Heart right ventricle (tissue), 16 donors: Measurements from ENCODE around the gene CBX1. TPM values are rescaled to one million over a fixed set of nuclear protein-coding genes. Genes with fewer than 3 reads are reported as not detected.

Experiments used
- ATAC-seq, 8 donors: fragments of 200-7000 bp; cut with Tn5 transposase; one replicate each; pipeline ENCODE4 v1.9.1; 2020; ENCODE audit warnings: mild to moderate bottlenecking in 8 of 8, moderate library complexity in 8 of 8, moderate number of reproducible peaks in 1 of 8
- DNase-seq, 2 donors: peaks; one replicate each; pipeline ENCODE4 v3.0.0-alpha.2; 2020
- H3K27ac ChIP-seq, 10 donors: fragments of 200-600 bp; sonication (generic) in 2 of 10; one replicate each; pipeline versions ENCODE4 v1.5.0 to v1.8.0; 2020 to 2022; ENCODE audit warnings: mild to moderate bottlenecking in 3 of 10
- H3K27me3 ChIP-seq, 7 donors: fragments of 200-600 bp; one replicate each; pipeline ENCODE4 v1.8.0; 2021 to 2022; ENCODE audit warnings: mild to moderate bottlenecking in 2 of 7
- H3K36me3 ChIP-seq, 9 donors: fragments of 200-600 bp; sonication (generic) in 1 of 9; one replicate each; pipeline versions ENCODE4 v1.5.0 to v1.8.0; 2020 to 2022; ENCODE audit warnings: mild to moderate bottlenecking in 2 of 9
- H3K4me1 ChIP-seq, 9 donors: fragments of 200-600 bp; sonication (generic) in 1 of 9; one replicate each; pipeline versions ENCODE4 v1.5.0 to v1.8.0; 2020 to 2022; ENCODE audit warnings: mild to moderate bottlenecking in 4 of 9
- H3K4me3 ChIP-seq, 10 donors: fragments of 200-600 bp; sonication (generic) in 2 of 10; one replicate each; pipeline versions ENCODE4 v1.5.0 to v1.8.0; 2020 to 2022; ENCODE audit warnings: mild to moderate bottlenecking in 7 of 10, moderate library complexity in 2 of 10
- H3K9me3 ChIP-seq, 11 donors: fragments of 200-600 bp in 10 of 11; sonication (generic) in 2 of 11; one replicate each; pipeline versions ENCODE4 v1.5.0 to v1.8.0; 2013 to 2022; ENCODE audit warnings: mild to moderate bottlenecking in 2 of 11, control low read depth in 1 of 11, moderate library complexity in 1 of 11
- WGBS, 2 donors: extraction: QIAGEN DNeasy Blood & Tissue Kit; methylation state at CpG; one replicate each; pipeline ENCODE4 v1.1.7; 2013; ENCODE audit warnings: inconsistent platforms in 1 of 2; 5-methylcytosine and 5-hydroxymethylcytosine counted together
- intact Hi-C, 10 donors: fragments of 100-400 bp; cut with DNase I; formaldehyde crosslinking; loops; one replicate each; pipeline versions ENCODE4 v1.11.1 to v1.14.2; 2022
- polyA plus RNA-seq, 2 donors: library from polyadenylated mRNA; stranded (reverse); fragments of 200-250 nt; gene quantifications; one replicate each; pipeline ENCODE4 v1.2.3, GENCODE V29; 2013
- total RNA-seq, 10 donors: library from RNA; stranded (reverse); fragmentation: NEBNext Ultra II Directional in 3 of 10; extraction: Animal tissue kit (Norgen Biotek cat#: 25700) in 3 of 10; gene quantifications; one replicate each; pipeline versions ENCODE4 v1.2.1 to v1.2.4, GENCODE V29; 2021 to 2023
- TF ChIP-seq, protein P1 (sequence below), 9 donors: fragments of 200-600 bp; sonication (generic) in 2 of 9; IDR thresholded peaks; one replicate each; pipeline versions ENCODE4 v1.5.0 to v1.8.0; 2021 to 2022; ENCODE audit warnings: antibody characterized with exemption in 9 of 9, mild to moderate bottlenecking in 5 of 9, moderate library complexity in 1 of 9
- donor health status: Arrhythmogenic right ventricular cardiomyopathy.
- donor health status: ischemic (EF 13 %, LVEDD 7.1; RV severe dilation, severe dysfunction).
- donor health status: healthy with polysubstance abuse.
- donor health status: DM: no; HTN: yes; CAD: no.
- donor health status: DM: no; HTN: no; CAD: no.
- donor health status: ischemic (EF 25% LVEDD 6.9; RV normal size, moderate dysfunction).
- donor health status: ischemic (EF 25% LVEDD 5.7; RV mildly dilated, moderate dysfunction).
- donor health status: healthy.
- donor health status: DM: yes; HTN: yes; CAD: no.
- donor health status: Ischemic cardiomyopathy.
- donor health status: ischemic (EF 35%, LVEDD 5.7; RV mildly dilated, moderate dysfunction).
- donor health status: nonischemic (EF 11% LVEDD 7.7; RV severe dilation, severe dysfunction).
- donor health status: DM: yes; HTN: yes; CAD: no.
- donor health status: PGD.
- donor health status: ischemic (EF 29% LVEDD 5.4; RV normal size, mild dysfunction).
- donor health status: nonischemic (EF 23%, LVEDD 6.1; RV moderate dilation, normal function).

The CBX1 gene
- total and polyA plus RNA-seq, 12 donors = 19.8 to 40.8 (median 35.9) TPM

DNA sequence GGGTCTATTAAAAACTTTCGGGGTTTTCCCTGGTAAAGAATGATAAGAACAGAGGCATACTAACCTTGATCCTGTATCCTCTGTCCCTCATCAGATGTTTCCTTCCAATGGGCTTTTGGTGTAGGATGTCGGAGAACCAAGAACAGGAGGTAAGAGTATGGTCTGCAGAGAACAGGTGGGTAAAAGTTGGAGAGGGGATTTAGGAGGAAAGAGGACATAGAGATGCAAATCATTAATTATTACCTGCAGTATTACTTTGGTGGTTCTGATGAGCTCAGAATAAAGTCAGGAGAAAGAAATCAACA lies 10.6 kb upstream of the CBX1 start:
- WGBS, 2 donors = 69 to 77% methylated on average over 2 of the region's 2 CpGs
- peaks cover 0 to 51% (median 9%) of the 10 kb centered on the region in 9 donors for H3K36me3 ChIP-seq
- H3K27ac ChIP-seq = peak overlapping the region in 1 of 10 donors; percentile 87
- H3K4me3 ChIP-seq = no peak overlapping the region
- DNase-seq (no peak), ATAC-seq (no peak)
- intact Hi-C loops = no loop called here
- H3K27me3 ChIP-seq = no peaks in the 10 kb centered on the region
- TF ChIP-seq, protein P1, sequence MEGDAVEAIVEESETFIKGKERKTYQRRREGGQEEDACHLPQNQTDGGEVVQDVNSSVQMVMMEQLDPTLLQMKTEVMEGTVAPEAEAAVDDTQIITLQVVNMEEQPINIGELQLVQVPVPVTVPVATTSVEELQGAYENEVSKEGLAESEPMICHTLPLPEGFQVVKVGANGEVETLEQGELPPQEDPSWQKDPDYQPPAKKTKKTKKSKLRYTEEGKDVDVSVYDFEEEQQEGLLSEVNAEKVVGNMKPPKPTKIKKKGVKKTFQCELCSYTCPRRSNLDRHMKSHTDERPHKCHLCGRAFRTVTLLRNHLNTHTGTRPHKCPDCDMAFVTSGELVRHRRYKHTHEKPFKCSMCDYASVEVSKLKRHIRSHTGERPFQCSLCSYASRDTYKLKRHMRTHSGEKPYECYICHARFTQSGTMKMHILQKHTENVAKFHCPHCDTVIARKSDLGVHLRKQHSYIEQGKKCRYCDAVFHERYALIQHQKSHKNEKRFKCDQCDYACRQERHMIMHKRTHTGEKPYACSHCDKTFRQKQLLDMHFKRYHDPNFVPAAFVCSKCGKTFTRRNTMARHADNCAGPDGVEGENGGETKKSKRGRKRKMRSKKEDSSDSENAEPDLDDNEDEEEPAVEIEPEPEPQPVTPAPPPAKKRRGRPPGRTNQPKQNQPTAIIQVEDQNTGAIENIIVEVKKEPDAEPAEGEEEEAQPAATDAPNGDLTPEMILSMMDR (IDR thresholded peaks at IDR 0.05) = no peak
- no peaks in the 10 kb centered on the region for H3K9me3 ChIP-seq
- H3K4me1 ChIP-seq = peaks cover 0 to 61% (median 30%) of the 10 kb centered on the region in 9 donors

DNA sequence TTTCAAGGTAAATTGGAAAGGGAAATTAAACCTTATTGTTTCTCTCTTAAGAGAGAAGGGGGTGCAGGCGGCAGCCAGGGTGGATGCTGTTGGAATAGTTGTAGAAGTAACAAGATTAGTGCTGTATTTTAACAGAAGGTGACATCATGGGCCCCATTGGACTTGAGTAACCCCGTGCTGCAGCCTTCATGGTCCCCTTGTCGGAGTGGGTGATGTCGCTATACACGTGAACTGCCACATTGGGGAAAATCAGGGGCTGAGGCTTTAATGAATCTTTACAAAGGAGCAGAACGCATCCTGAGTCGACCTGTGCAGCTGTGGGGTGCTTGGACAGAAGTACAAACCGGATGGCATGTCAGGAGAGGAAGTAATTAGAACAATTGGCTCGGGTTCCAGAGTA lies 9.5 kb upstream of the CBX1 start:
- ATAC-seq (no peak), DNase-seq (no peak)
- Histone ChIP-seq H3K27me3 (no peaks in the 10 kb centered on the region), H3K27ac (peak overlapping the region in 2 of 10 donors; percentile 41 to 45), H3K4me3 (peak overlapping the region in 1 of 10 donors; percentile 7), H3K4me1 (peaks cover 0 to 70% (median 30%) of the 10 kb centered on the region in 9 donors), H3K9me3 (no peaks in the 10 kb centered on the region), H3K36me3 (peaks cover 0 to 39% (median 9%) of the 10 kb centered on the region in 9 donors)
- TF ChIP-seq, protein P1 (IDR thresholded peaks at IDR 0.05) = no peak
- intact Hi-C loops = no loop called here
- WGBS, 2 donors = 70 to 74% methylated on average over 9 of the region's 9 CpGs

DNA sequence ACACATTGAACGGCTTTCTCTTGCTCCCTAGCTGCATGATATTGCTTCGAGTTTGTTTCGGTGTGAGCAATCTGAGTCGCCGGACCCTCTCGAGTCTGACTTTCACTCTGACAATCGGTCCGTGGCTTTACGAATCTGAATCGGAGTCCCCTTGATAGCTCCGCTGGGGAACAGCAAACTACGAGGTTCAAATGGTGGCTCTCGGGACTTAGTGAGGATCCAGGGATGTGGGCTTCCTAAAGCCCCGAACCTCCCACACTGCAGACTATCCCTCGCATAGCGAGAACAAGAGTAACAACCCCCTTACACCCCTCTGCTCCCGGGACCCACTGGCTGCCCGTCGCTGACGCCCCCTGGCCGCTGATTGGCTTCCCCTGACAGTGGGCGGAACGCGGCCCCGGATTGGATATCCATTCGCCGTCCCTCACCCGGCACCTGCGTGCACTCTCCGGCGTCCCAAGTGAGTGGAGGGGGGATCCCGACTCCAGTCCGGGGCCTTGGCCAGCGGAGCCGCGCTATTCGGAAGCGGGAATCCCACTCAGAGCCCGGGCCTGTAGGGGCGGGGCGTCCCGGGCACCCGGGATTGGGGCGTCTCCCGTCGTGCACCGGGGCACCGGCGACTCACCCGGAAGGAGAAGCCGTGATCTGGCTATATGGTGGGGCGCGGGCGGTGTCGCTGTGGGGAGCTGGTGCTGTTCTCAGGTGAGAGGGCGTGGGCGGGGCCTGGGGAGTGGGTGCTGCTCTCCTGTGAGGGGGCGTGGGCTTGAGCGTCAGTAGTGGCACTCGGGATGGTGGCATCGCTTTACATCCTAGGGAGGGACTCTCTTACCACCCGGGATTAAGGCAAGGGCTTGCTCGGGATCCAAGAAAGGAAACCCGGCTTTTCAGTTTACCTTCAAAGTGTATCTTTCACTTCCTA lies 6.1 kb upstream of the CBX1 start, which contains the start of gene SNX11:
SNX11 (plus strand) TSS at position 630 of the 919 bp plus-strand sequence. CDS start 4,278 bp downstream, outside the sequence.
- Histone ChIP-seq H3K9me3 (peaks cover 0 to 5% (median 0%) of the 10 kb centered on the region in 11 donors), H3K36me3 (peaks cover 0 to 8% (median 0%) of the 10 kb centered on the region in 9 donors), H3K27me3 (no peaks in the 10 kb centered on the region), H3K27ac (peak within 1 kb of the TSS; percentile 80 to 97 (median 93)), H3K4me3 (peak within 1 kb of the TSS; percentile 54 to 91 (median 80)), H3K4me1 (peaks cover 0 to 64% (median 30%) of the 10 kb centered on the region in 9 donors)
- TF ChIP-seq, protein P1 (IDR thresholded peaks at IDR 0.05) = peak in 5 of 9 donors; percentile 4 to 51 (median 24)
- peak; percentile 91 for DNase-seq
- intact Hi-C loops = loop anchor here in 2 of 10 donors (1.0 to 10.0 kb wide), 4 partner anchors 33 to 273 kb away; partner anchors contain the start of genes LRRC46 (in 1 of the 2) and MRPL10 (in 1 of the 2)
- WGBS, 2 donors = 0 to 1% methylated on average over 64 of the region's 64 CpGs
- ATAC-seq = peak; percentile 97 to 99 (median 98)

DNA sequence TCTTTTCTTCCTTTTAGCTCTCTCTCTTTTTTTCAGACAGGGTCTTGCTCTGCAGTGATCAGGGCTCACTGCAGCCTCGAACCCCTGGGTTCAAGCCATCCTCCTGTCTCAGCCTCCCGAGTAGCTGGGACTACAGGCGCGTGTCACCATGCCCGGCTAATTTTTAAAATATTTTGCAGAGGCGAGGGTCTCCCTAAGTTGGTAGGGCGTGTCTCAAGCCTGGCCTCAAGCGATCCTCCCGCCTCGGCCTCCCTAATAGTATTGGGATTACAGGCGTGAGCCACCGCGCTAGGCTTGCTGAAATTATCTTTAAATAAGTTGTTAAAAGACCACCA lies 5.5 kb upstream of the CBX1 start:
- H3K4me1 ChIP-seq = peaks cover 0 to 61% (median 30%) of the 10 kb centered on the region in 9 donors
- peak in 1 of 8 donors; percentile 2 for ATAC-seq
- H3K27ac ChIP-seq = peak overlapping the region; percentile 80 to 97 (median 93)
- no peak for DNase-seq
- intact Hi-C loops = loop anchor here in 2 of 10 donors (1.0 to 10.0 kb wide), 4 partner anchors 32 to 272 kb away; partner anchors contain the start of genes LRRC46 (in 1 of the 2) and MRPL10 (in 1 of the 2)
- H3K27me3 ChIP-seq = no peaks in the 10 kb centered on the region
- WGBS, 2 donors = 43 to 44% methylated on average over 13 of the region's 13 CpGs
- peaks cover 0 to 5% (median 0%) of the 10 kb centered on the region in 11 donors for H3K9me3 ChIP-seq
- H3K4me3 ChIP-seq = peak overlapping the region; percentile 54 to 91 (median 80)
- TF ChIP-seq, protein P1 (IDR thresholded peaks at IDR 0.05) = no peak
- H3K36me3 ChIP-seq = peaks cover 0 to 2% (median 0%) of the 10 kb centered on the region in 9 donors
